ENCODE measurements around the gene SNORC. TPM values are rescaled to one million over a fixed set of nuclear protein-coding genes. Genes with fewer than 3 reads are reported as not detected.

Gene SNORC
- polyA plus RNA-seq, 1 of the 3 experiments (the other 2 are of a cell fraction): 1.2 TPM

GRCh38 chr2:232873909-232874641 lies 4.0 kb downstream of the SNORC start:
- CTCF ChIA-PET: interaction anchor here (0.6 to 2.2 kb wide), 5 partner anchors 8 to 180 kb away, joined by 3 to 10 read pairs (median 6); no protein-coding TSS in a partner anchor
- Histone ChIP-seq H2AFZ (ENCODE audit: low read depth) (no peak overlapping the region), H3K4me2 (no peak overlapping the region), H3K79me2 (ENCODE audit: insufficient read depth) (no peaks in the 10 kb centered on the region), H3K27ac (ENCODE audit: low read depth in 2 of 2, low read length in 1 of 2) (no peak overlapping the region), H3F3A (replicated peaks; ENCODE audit: insufficient read depth) (no peaks in the 10 kb centered on the region), H3K36me3 (replicated peaks in 1 of 2; ENCODE audit: control insufficient read depth in 1 of 2, insufficient read depth in 2 of 2, low read length in 1 of 2) (no peaks in the 10 kb centered on the region), H3K9me2 (no peaks in the 10 kb centered on the region), H3K4me3 (ENCODE audit: low read depth in 2 of 2, low read length in 1 of 2) (no peak overlapping the region), H3K27me3 (ENCODE audit: insufficient read depth) (no peaks in the 10 kb centered on the region), H3K9ac (no peak overlapping the region), H4K20me1 (ENCODE audit: insufficient read depth) (no peaks in the 10 kb centered on the region), H3K9me3 (no peaks in the 10 kb centered on the region), H3K4me1 (ENCODE audit: control insufficient read depth in 1 of 2, insufficient read depth in 2 of 2, low read depth in 1 of 2, low read length in 1 of 2) (peaks cover 0 to 10% of the 10 kb centered on the region in 2 experiments; a peak in 1 of 4 replicates)
- DNase-seq: no peak
- POLR2A ChIA-PET: no interaction called here
- TF ChIP-seq MAX (IDR thresholded peaks at IDR 0.05; ENCODE audit: low read depth): no peak
- no peak for TF ChIP-seq TEAD4 (IDR thresholded peaks at IDR 0.05; ENCODE audit: borderline replicate concordance, insufficient read depth)
- TF ChIP-seq CHD2 (IDR thresholded peaks at IDR 0.05; ENCODE audit: low read length, partially characterized antibody): no peak
- WGBS (ENCODE audit: low lambda C conversion rate): 97% methylated on average over 6 of the region's 6 CpGs

GRCh38 chr2:232874677-232875223 lies 4.7 kb downstream of the SNORC start:
- ChIA-PET POLR2A (no interaction called here), CTCF (interaction anchor here (1.1 to 2.2 kb wide), 4 partner anchors 10 to 179 kb away, joined by 3 to 10 read pairs (median 6); no protein-coding TSS in a partner anchor)
- no peaks in the 10 kb centered on the region for H3K27me3 ChIP-seq (ENCODE audit: insufficient read depth)
- H3K27ac ChIP-seq (ENCODE audit: low read depth in 2 of 2, low read length in 1 of 2): no peak overlapping the region
- peaks cover 0 to 10% of the 10 kb centered on the region in 2 experiments; a peak in 1 of 4 replicates for H3K4me1 ChIP-seq (ENCODE audit: control insufficient read depth in 1 of 2, insufficient read depth in 2 of 2, low read depth in 1 of 2, low read length in 1 of 2)
- no peaks in the 10 kb centered on the region for H3K79me2 ChIP-seq (ENCODE audit: insufficient read depth)
- no peak overlapping the region for H3K4me3 ChIP-seq (ENCODE audit: low read depth in 2 of 2, low read length in 1 of 2)
- H3K4me2 ChIP-seq: no peak overlapping the region
- no peaks in the 10 kb centered on the region for H3K9me2 ChIP-seq
- H3K9ac ChIP-seq: no peak overlapping the region
- no peaks in the 10 kb centered on the region for H3F3A ChIP-seq (replicated peaks; ENCODE audit: insufficient read depth)
- no peak overlapping the region for H2AFZ ChIP-seq (ENCODE audit: low read depth)
- TF ChIP-seq REST (IDR thresholded peaks at IDR 0.05; ENCODE audit: low read depth, low read length): no peak
- no peak for TF ChIP-seq TAF1 (IDR thresholded peaks at IDR 0.05; ENCODE audit: borderline replicate concordance, low read depth, low read length)
- no peak for TF ChIP-seq CTCF (IDR thresholded peaks at IDR 0.05)
- no peak for TF ChIP-seq MXI1 (IDR thresholded peaks at IDR 0.05; ENCODE audit: low read depth, low read length)
- TF ChIP-seq SIN3A (IDR thresholded peaks at IDR 0.05; ENCODE audit: borderline replicate concordance, low read depth, low read length): no peak
- no peak for TF ChIP-seq TCF12 (IDR thresholded peaks at IDR 0.05)
- no peak for TF ChIP-seq FOXM1 (IDR thresholded peaks at IDR 0.05; ENCODE audit: low read depth)
- no peak for TF ChIP-seq CHD2 (IDR thresholded peaks at IDR 0.05; ENCODE audit: low read length, partially characterized antibody)
- no peak for TF ChIP-seq NFIC (IDR thresholded peaks at IDR 0.05; ENCODE audit: borderline replicate concordance)
- no peak for TF ChIP-seq FOSL2 (IDR thresholded peaks at IDR 0.05; ENCODE audit: borderline replicate concordance, low read depth)
- no peak for TF ChIP-seq ZBTB33 (IDR thresholded peaks at IDR 0.05; ENCODE audit: borderline replicate concordance, low read depth)
- no peak for TF ChIP-seq RCOR1 (IDR thresholded peaks at IDR 0.05; ENCODE audit: low read length)
- no peak for TF ChIP-seq NRF1 (IDR thresholded peaks at IDR 0.05; ENCODE audit: low read depth, low read length)
- no peaks in the 10 kb centered on the region for H3K9me3 ChIP-seq
- 96% methylated on average over 10 of the region's 16 CpGs for WGBS (ENCODE audit: low lambda C conversion rate)
- H3K36me3 ChIP-seq (replicated peaks in 1 of 2; ENCODE audit: control insufficient read depth in 1 of 2, insufficient read depth in 2 of 2, low read length in 1 of 2): no peaks in the 10 kb centered on the region
- DNase-seq: peak; percentile 13
- H4K20me1 ChIP-seq (ENCODE audit: insufficient read depth): no peaks in the 10 kb centered on the region
